Measurements from ENCODE around the gene UNC13C. TPM values are rescaled to one million over a fixed set of nuclear protein-coding genes. Genes with fewer than 3 reads are reported as not detected.

UNC13C gene
- total RNA-seq, 2 donors from 2014 or later: 1.2 to 4.2 TPM

- Histone ChIP-seq H3K27me3 (replicated peaks; ENCODE audit: insufficient read depth) (no peaks in the 10 kb centered on the region), H3K4me1 (ENCODE audit: control insufficient read depth in 1 of 2, low read depth in 2 of 2) (peaks cover 0 to 5% of the 10 kb centered on the region in 2 donors), H3K9me3 (no peaks in the 10 kb centered on the region), H3K27ac (peak overlapping the region in 1 of 2 donors; percentile 41), H3K36me3 (no peaks in the 10 kb centered on the region), H3K4me3 (peak overlapping the region; percentile 72)
- TF ChIP-seq CTCF (IDR thresholded peaks at IDR 0.05): no peak
- no peak for ATAC-seq (ENCODE audit: insufficient number of reproducible peaks, low FRiP score, low read depth)
- no peak for DNase-seq (ENCODE audit: low spot score)
Measured at GRCh38 chr15:53979051-53979788, 979 bp downstream of the UNC13C start.

- H3K27ac ChIP-seq: peak overlapping the region in 1 of 2 donors; percentile 24
- no peak for TF ChIP-seq CTCF (IDR thresholded peaks at IDR 0.05)
- peak overlapping the region; percentile 57 for H3K4me3 ChIP-seq
- ATAC-seq (ENCODE audit: insufficient number of reproducible peaks, low FRiP score, low read depth): no peak
- no peaks in the 10 kb centered on the region for H3K36me3 ChIP-seq
- no peaks in the 10 kb centered on the region for H3K27me3 ChIP-seq (replicated peaks; ENCODE audit: insufficient read depth)
- no peaks in the 10 kb centered on the region for H3K9me3 ChIP-seq
- DNase-seq (ENCODE audit: low spot score): no peak
- peaks cover 0 to 5% of the 10 kb centered on the region in 2 donors for H3K4me1 ChIP-seq (ENCODE audit: control insufficient read depth in 1 of 2, low read depth in 2 of 2)
Measured at GRCh38 chr15:53980021-53980420, 1.8 kb downstream of the UNC13C start.

- H3K4me3 ChIP-seq: peak overlapping the region; percentile 57
- no peaks in the 10 kb centered on the region for H3K9me3 ChIP-seq
- no peak for TF ChIP-seq CTCF (IDR thresholded peaks at IDR 0.05)
- H3K36me3 ChIP-seq: no peaks in the 10 kb centered on the region
- ATAC-seq (ENCODE audit: insufficient number of reproducible peaks, low FRiP score, low read depth) (no peak), DNase-seq (ENCODE audit: low spot score) (no peak)
- no peaks in the 10 kb centered on the region for H3K27me3 ChIP-seq (replicated peaks; ENCODE audit: insufficient read depth)
- no peak overlapping the region for H3K27ac ChIP-seq
- H3K4me1 ChIP-seq (ENCODE audit: control insufficient read depth in 1 of 2, low read depth in 2 of 2): peaks cover 0 to 2% of the 10 kb centered on the region in 2 donors
Measured at GRCh38 chr15:53982071-53982680, 3.9 kb downstream of the UNC13C start.

GRCh38 chr15:53982876-53983275 is 4.6 kb downstream of the UNC13C start:
- TF ChIP-seq CTCF (IDR thresholded peaks at IDR 0.05): no peak
- no peak overlapping the region for H3K27ac ChIP-seq
- H3K9me3 ChIP-seq: no peaks in the 10 kb centered on the region
- peak overlapping the region; percentile 17 for H3K4me3 ChIP-seq
- no peaks in the 10 kb centered on the region for H3K36me3 ChIP-seq
- no peaks in the 10 kb centered on the region for H3K27me3 ChIP-seq (replicated peaks; ENCODE audit: insufficient read depth)
- no peaks in the 10 kb centered on the region for H3K4me1 ChIP-seq (ENCODE audit: control insufficient read depth in 1 of 2, low read depth in 2 of 2)
- ATAC-seq (ENCODE audit: insufficient number of reproducible peaks, low FRiP score, low read depth): no peak
- DNase-seq (ENCODE audit: low spot score): no peak

- H3K4me3 ChIP-seq: peak overlapping the region; percentile 1
- no peaks in the 10 kb centered on the region for H3K9me3 ChIP-seq
- no peaks in the 10 kb centered on the region for H3K4me1 ChIP-seq (ENCODE audit: control insufficient read depth in 1 of 2, low read depth in 2 of 2)
- no peak for DNase-seq (ENCODE audit: low spot score)
- H3K27me3 ChIP-seq (replicated peaks; ENCODE audit: insufficient read depth): no peaks in the 10 kb centered on the region
- TF ChIP-seq CTCF (IDR thresholded peaks at IDR 0.05): no peak
- H3K36me3 ChIP-seq: no peaks in the 10 kb centered on the region
- ATAC-seq (ENCODE audit: insufficient number of reproducible peaks, low FRiP score, low read depth): no peak
- no peak overlapping the region for H3K27ac ChIP-seq
Measured at GRCh38 chr15:53984221-53984620, 6.0 kb downstream of the UNC13C start.

Measured in thoracic aorta (tissue), 2 donors.